Measurements from ENCODE around the gene RSPO3.

The RSPO3 gene

DNA sequence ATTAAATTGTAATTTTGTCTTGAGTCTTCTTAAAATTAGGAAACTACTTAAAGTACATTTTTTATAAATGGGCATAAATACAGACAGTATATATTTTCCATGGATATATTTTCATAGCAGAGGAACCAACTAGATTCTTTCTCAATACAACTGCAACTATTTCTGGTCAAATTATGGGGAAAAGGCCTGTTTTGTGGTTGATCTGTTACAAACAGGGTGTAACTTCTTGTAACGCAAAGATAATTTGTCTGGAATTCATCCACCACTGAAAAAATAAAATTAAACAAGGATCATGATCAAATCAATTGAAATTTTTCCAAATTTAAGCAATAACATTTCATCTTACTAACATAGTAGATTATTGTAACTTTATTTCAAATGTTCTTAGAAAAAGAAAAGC, 81.0 kb downstream of the RSPO3 start:
- H3K4me3 ChIP-seq (ENCODE audit: low read depth, low read length): no peak overlapping the region
- TF ChIP-seq CTCF (IDR thresholded peaks at IDR 0.05; ENCODE audit: low read depth, low read length, missing control alignments): no peak
- in situ Hi-C loops (cut with HindIII; ENCODE audit: low pct_ligation_motif_present, low sequenced_read_pairs): no loop called here
- no peaks in the 10 kb centered on the region for H3K36me3 ChIP-seq (replicated peaks)
- no peak overlapping the region for H3K27ac ChIP-seq
- H3K27me3 ChIP-seq (replicated peaks): no peaks in the 10 kb centered on the region
- DNase-seq: no peak

DNA sequence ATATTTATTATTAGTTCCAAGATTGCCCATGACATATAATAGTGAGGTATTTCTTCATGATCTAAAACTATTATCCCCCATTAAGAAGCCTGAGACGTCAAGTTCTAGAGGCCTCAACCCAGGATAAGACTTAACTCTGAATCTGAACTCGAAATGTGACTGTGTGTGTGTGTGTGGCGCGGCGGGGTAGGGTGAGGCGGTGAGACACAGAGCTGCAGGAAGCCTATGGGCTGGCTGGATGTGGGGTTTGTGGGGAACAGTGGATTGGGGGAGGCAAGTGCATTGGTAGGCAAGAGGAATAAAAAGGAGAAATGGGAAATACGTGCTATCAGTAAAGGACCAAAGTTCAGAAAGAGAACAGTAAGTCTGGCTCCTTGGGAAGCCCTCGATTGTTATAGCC, 81.6 kb downstream of the RSPO3 start:
- no peak for TF ChIP-seq CTCF (IDR thresholded peaks at IDR 0.05; ENCODE audit: low read depth, low read length, missing control alignments)
- Histone ChIP-seq H3K36me3 (replicated peaks) (no peaks in the 10 kb centered on the region), H3K27ac (no peak overlapping the region), H3K4me3 (ENCODE audit: low read depth, low read length) (no peak overlapping the region), H3K27me3 (replicated peaks) (no peaks in the 10 kb centered on the region)
- DNase-seq: no peak
- in situ Hi-C loops (cut with HindIII; ENCODE audit: low pct_ligation_motif_present, low sequenced_read_pairs): no loop called here

DNA sequence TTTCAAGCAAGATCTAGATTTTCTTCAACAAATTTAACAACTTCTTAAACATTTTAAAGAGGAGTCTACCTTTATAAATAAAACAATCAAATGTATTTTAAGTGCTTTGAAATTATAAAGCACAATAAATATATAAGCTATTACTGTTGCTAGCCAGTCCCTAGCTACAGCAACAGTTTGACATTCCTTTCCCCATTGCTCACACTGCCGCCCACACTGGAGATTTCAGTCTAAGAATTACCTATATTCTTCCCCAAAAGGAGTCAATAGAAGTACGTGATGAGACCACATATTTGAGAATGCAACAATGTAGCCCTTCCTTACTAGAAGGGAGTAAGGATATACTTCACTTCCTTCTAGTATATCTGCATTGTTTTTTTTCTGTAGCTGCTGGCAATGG, 82.8 kb downstream of the RSPO3 start:
- Histone ChIP-seq H3K4me3 (ENCODE audit: low read depth, low read length) (no peak overlapping the region), H3K27me3 (replicated peaks) (no peaks in the 10 kb centered on the region), H3K36me3 (replicated peaks) (no peaks in the 10 kb centered on the region), H3K27ac (peak overlapping the region; percentile 30)
- in situ Hi-C loops (cut with HindIII; ENCODE audit: low pct_ligation_motif_present, low sequenced_read_pairs): no loop called here
- TF ChIP-seq CTCF (IDR thresholded peaks at IDR 0.05; ENCODE audit: low read depth, low read length, missing control alignments): no peak
- DNase-seq: peak; percentile 82

- Histone ChIP-seq H3K27ac (no peak overlapping the region), H3K27me3 (replicated peaks) (no peaks in the 10 kb centered on the region), H3K4me3 (ENCODE audit: low read depth, low read length) (no peak overlapping the region), H3K36me3 (replicated peaks) (no peaks in the 10 kb centered on the region)
- TF ChIP-seq CTCF (IDR thresholded peaks at IDR 0.05; ENCODE audit: low read depth, low read length, missing control alignments): no peak
- in situ Hi-C loops (cut with HindIII; ENCODE audit: low pct_ligation_motif_present, low sequenced_read_pairs): no loop called here
- no peak for DNase-seq
Measured at GRCh38 chr6:127202676-127203075, 84.2 kb downstream of the RSPO3 start.

- H3K27me3 ChIP-seq (replicated peaks): no peaks in the 10 kb centered on the region
- no peak for DNase-seq
- no peak overlapping the region for H3K27ac ChIP-seq
- no peak overlapping the region for H3K4me3 ChIP-seq (ENCODE audit: low read depth, low read length)
- in situ Hi-C loops (cut with HindIII; ENCODE audit: low pct_ligation_motif_present, low sequenced_read_pairs): no loop called here
- H3K36me3 ChIP-seq (replicated peaks): no peaks in the 10 kb centered on the region
- TF ChIP-seq CTCF (IDR thresholded peaks at IDR 0.05; ENCODE audit: low read depth, low read length, missing control alignments): no peak
Measured at GRCh38 chr6:127204281-127204680, 85.8 kb downstream of the RSPO3 start.

DNA sequence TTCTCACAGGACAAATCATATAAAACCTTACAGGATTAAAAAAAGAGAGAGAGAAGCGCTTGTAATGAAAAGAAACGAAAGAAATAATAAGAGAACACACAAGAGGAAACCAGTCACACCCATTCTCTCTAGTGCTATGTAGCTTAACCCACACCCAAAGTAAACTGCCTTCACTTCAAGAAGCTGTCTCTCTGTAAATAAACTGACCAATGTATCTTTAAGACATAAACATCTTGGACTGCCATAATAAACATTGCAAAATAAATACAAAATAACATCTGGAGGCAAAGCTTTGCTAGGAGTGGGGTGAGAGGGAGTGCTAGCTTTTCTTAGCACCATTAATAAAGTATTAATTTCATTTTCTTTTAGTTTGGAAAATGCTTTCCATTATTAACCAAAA, 86.6 kb downstream of the RSPO3 start:
- no peak for TF ChIP-seq CTCF (IDR thresholded peaks at IDR 0.05; ENCODE audit: low read depth, low read length, missing control alignments)
- Histone ChIP-seq H3K36me3 (replicated peaks) (no peaks in the 10 kb centered on the region), H3K4me3 (ENCODE audit: low read depth, low read length) (no peak overlapping the region), H3K27ac (no peak overlapping the region), H3K27me3 (replicated peaks) (no peaks in the 10 kb centered on the region)
- in situ Hi-C loops (cut with HindIII; ENCODE audit: low pct_ligation_motif_present, low sequenced_read_pairs): no loop called here
- no peak for DNase-seq
